Measurements from ENCODE around the gene FMOD.

FMOD gene

DNA sequence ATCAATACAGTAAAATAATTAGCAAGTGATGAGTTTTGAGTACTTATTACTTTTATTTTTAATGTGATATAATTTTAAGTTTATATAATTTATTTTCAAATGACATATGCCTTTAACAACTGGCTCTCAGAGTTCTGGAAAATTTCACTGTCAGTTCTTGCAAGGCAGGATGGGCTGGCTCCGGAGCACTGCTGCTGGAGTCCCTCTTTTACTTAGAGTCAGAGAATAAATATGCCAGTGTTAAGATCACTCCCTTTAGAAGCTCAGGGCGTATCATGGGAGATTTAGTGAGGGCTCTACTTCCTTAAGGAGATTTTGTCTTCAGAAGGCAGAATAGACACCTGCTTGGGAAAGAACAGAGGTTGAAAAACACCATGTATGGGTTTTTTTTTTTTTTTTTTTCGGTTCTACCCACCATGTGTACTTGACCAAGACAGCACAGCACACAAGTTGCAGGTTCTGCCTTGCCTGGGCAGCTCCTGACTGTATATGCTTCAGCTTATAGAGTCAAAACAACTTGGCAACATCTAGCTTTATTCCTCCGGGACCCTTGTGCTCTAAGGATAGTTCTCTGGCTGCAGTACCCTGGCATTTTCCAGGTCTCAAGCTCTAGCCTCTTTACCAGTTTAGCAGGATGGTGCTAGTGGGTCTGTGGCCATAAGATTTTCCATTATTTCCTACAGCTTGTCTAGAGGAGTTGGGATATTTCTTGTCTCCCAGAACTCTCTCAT lies 29.7 kb upstream of the FMOD start:
- H3K27ac ChIP-seq (ENCODE audit: extremely low read depth, low read depth, low read length): no peak overlapping the region
- H3K9me3 ChIP-seq (ENCODE audit: control insufficient read depth, insufficient read depth, low read depth, low read length): no peaks in the 10 kb centered on the region
- no peaks in the 10 kb centered on the region for H3K4me1 ChIP-seq (ENCODE audit: control insufficient read depth, insufficient read depth, low read length)
- ChIA-PET CTCF (interaction anchor here (0.6 to 1.8 kb wide), 3 partner anchors 36 to 107 kb away, joined by 3 to 7 read pairs (median 3); no protein-coding TSS in a partner anchor), POLR2A (interaction anchor here (0.6 kb wide), 1 partner anchor 96 kb away, joined by 6 read pairs; no protein-coding TSS in a partner anchor)
- no peaks in the 10 kb centered on the region for H3K36me3 ChIP-seq (ENCODE audit: control insufficient read depth in 2 of 2, insufficient read depth in 1 of 2, low read length in 2 of 2)
- no peak for TF ChIP-seq ZNF776 (tag by site-specific recombination; IDR thresholded peaks at IDR 0.05; ENCODE audit: borderline replicate concordance)
- TF ChIP-seq ZFP41 (tag by site-specific recombination; IDR thresholded peaks at IDR 0.05; ENCODE audit: borderline replicate concordance): no peak
- TF ChIP-seq, protein P1, sequence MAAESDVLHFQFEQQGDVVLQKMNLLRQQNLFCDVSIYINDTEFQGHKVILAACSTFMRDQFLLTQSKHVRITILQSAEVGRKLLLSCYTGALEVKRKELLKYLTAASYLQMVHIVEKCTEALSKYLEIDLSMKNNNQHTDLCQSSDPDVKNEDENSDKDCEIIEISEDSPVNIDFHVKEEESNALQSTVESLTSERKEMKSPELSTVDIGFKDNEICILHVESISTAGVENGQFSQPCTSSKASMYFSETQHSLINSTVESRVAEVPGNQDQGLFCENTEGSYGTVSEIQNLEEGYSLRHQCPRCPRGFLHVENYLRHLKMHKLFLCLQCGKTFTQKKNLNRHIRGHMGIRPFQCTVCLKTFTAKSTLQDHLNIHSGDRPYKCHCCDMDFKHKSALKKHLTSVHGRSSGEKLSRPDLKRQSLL (tag by site-specific recombination; IDR thresholded peaks at IDR 0.05): no peak
- TF ChIP-seq ZNF423 (tag by site-specific recombination; IDR thresholded peaks at IDR 0.05): no peak
- TF ChIP-seq KLF16 (tag by site-specific recombination; IDR thresholded peaks at IDR 0.05): no peak
- no peak for TF ChIP-seq SCRT2 (tag by site-specific recombination; IDR thresholded peaks at IDR 0.05)
- TF ChIP-seq ZNF488 (tag by site-specific recombination; IDR thresholded peaks at IDR 0.05): no peak
- no peak for TF ChIP-seq ZSCAN18 (tag by site-specific recombination; IDR thresholded peaks at IDR 0.05)
- no peak for TF ChIP-seq ZNF558 (tag by site-specific recombination; IDR thresholded peaks at IDR 0.05)
- TF ChIP-seq, protein P2, sequence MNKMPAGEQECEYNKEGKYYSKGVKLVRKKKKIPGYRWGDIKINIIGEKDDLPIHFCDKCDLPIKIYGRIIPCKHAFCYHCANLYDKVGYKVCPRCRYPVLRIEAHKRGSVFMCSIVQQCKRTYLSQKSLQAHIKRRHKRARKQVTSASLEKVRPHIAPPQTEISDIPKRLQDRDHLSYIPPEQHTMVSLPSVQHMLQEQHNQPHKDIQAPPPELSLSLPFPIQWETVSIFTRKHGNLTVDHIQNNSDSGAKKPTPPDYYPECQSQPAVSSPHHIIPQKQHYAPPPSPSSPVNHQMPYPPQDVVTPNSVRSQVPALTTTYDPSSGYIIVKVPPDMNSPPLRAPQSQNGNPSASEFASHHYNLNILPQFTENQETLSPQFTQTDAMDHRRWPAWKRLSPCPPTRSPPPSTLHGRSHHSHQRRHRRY (tag by site-specific recombination; IDR thresholded peaks at IDR 0.05): no peak
- TF ChIP-seq ZNF112 (tag by site-specific recombination; IDR thresholded peaks at IDR 0.05): no peak
- no peak for TF ChIP-seq ZNF311 (tag by site-specific recombination; IDR thresholded peaks at IDR 0.05; ENCODE audit: borderline replicate concordance)
- TF ChIP-seq, protein P3, sequence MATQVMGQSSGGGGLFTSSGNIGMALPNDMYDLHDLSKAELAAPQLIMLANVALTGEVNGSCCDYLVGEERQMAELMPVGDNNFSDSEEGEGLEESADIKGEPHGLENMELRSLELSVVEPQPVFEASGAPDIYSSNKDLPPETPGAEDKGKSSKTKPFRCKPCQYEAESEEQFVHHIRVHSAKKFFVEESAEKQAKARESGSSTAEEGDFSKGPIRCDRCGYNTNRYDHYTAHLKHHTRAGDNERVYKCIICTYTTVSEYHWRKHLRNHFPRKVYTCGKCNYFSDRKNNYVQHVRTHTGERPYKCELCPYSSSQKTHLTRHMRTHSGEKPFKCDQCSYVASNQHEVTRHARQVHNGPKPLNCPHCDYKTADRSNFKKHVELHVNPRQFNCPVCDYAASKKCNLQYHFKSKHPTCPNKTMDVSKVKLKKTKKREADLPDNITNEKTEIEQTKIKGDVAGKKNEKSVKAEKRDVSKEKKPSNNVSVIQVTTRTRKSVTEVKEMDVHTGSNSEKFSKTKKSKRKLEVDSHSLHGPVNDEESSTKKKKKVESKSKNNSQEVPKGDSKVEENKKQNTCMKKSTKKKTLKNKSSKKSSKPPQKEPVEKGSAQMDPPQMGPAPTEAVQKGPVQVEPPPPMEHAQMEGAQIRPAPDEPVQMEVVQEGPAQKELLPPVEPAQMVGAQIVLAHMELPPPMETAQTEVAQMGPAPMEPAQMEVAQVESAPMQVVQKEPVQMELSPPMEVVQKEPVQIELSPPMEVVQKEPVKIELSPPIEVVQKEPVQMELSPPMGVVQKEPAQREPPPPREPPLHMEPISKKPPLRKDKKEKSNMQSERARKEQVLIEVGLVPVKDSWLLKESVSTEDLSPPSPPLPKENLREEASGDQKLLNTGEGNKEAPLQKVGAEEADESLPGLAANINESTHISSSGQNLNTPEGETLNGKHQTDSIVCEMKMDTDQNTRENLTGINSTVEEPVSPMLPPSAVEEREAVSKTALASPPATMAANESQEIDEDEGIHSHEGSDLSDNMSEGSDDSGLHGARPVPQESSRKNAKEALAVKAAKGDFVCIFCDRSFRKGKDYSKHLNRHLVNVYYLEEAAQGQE (tag by site-specific recombination; IDR thresholded peaks at IDR 0.05): no peak
- TF ChIP-seq ZBTB7A (tag by site-specific recombination; IDR thresholded peaks at IDR 0.05; ENCODE audit: low read depth): no peak
- no peak overlapping the region for H3K4me3 ChIP-seq (ENCODE audit: low read depth, low read length)

DNA sequence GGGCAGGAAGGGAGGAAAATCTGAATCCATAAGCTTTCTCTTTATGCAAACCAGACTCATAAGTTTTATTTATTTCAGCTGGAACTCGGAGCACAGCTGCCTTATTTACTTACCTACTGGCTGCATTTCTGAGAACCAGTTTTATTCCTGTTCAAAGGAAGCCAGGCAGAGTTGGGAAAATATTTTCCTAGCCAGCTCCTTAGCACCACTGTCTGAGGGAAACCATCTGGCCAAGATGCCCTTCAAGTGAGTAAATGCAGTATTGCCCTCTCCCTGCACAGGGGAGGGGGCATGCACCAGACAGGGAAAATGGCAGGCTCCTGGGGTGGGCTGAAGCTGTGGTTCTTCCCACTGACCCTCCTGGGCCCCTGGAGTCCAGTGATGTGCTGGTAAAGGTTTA lies 28.9 kb upstream of the FMOD start:
- H3K9me3 ChIP-seq (ENCODE audit: control insufficient read depth, insufficient read depth, low read depth, low read length): no peaks in the 10 kb centered on the region
- POLR2A ChIA-PET: no interaction called here
- no peaks in the 10 kb centered on the region for H3K4me1 ChIP-seq (ENCODE audit: control insufficient read depth, insufficient read depth, low read length)
- H3K36me3 ChIP-seq (ENCODE audit: control insufficient read depth in 2 of 2, insufficient read depth in 1 of 2, low read length in 2 of 2): no peaks in the 10 kb centered on the region
- no peak overlapping the region for H3K27ac ChIP-seq (ENCODE audit: extremely low read depth, low read depth, low read length)
- H3K4me3 ChIP-seq (ENCODE audit: low read depth, low read length): no peak overlapping the region
- CTCF ChIA-PET: interaction anchor here (0.6 to 1.8 kb wide), 3 partner anchors 35 to 207 kb away, joined by 3 to 7 read pairs (median 3); no protein-coding TSS in a partner anchor
- TF ChIP-seq ZNF561 (tag by site-specific recombination; IDR thresholded peaks at IDR 0.05; ENCODE audit: borderline replicate concordance) (no peak), ZBTB21 (tag by site-specific recombination; IDR thresholded peaks at IDR 0.05) (no peak), GLI2 (tag by site-specific recombination; IDR thresholded peaks at IDR 0.05; ENCODE audit: borderline replicate concordance, low read depth) (no peak), ZBTB48 (tag by site-specific recombination; IDR thresholded peaks at IDR 0.05) (no peak), ZNF350 (tag by site-specific recombination; IDR thresholded peaks at IDR 0.05) (no peak), ZNF324 (tag by site-specific recombination; IDR thresholded peaks at IDR 0.05) (no peak), ZNF394 (tag by site-specific recombination; IDR thresholded peaks at IDR 0.05; ENCODE audit: borderline replicate concordance) (no peak), KLF7 (tag by site-specific recombination; IDR thresholded peaks at IDR 0.05; ENCODE audit: borderline replicate concordance) (no peak), BCL11B (tag by site-specific recombination; IDR thresholded peaks at IDR 0.05; ENCODE audit: low read depth) (no peak), GLIS1 (tag by site-specific recombination; IDR thresholded peaks at IDR 0.05) (no peak), ZNF626 (tag by site-specific recombination; IDR thresholded peaks at IDR 0.05) (no peak), ZNF660 (tag by site-specific recombination; IDR thresholded peaks at IDR 0.05) (no peak), WT1 (tag by site-specific recombination; IDR thresholded peaks at IDR 0.05) (no peak), ZNF211 (tag by site-specific recombination; IDR thresholded peaks at IDR 0.05; ENCODE audit: low read depth) (no peak)
